HG02623 (cell line): ENCODE results near the gene ACBD6.

Experiments
- ATAC-seq: cut with Tn5 transposase; IDR thresholded peaks from one replicate; pipeline ENCODE4 v1.9.1; 2021; ENCODE audit warnings: moderate library complexity; ENCODE audit not compliant: unreplicated experiment

ACBD6 gene

GRCh38 chr1:180272395-180272794 is 230.0 kb downstream of the ACBD6 start:
- no peak for ATAC-seq

DNA sequence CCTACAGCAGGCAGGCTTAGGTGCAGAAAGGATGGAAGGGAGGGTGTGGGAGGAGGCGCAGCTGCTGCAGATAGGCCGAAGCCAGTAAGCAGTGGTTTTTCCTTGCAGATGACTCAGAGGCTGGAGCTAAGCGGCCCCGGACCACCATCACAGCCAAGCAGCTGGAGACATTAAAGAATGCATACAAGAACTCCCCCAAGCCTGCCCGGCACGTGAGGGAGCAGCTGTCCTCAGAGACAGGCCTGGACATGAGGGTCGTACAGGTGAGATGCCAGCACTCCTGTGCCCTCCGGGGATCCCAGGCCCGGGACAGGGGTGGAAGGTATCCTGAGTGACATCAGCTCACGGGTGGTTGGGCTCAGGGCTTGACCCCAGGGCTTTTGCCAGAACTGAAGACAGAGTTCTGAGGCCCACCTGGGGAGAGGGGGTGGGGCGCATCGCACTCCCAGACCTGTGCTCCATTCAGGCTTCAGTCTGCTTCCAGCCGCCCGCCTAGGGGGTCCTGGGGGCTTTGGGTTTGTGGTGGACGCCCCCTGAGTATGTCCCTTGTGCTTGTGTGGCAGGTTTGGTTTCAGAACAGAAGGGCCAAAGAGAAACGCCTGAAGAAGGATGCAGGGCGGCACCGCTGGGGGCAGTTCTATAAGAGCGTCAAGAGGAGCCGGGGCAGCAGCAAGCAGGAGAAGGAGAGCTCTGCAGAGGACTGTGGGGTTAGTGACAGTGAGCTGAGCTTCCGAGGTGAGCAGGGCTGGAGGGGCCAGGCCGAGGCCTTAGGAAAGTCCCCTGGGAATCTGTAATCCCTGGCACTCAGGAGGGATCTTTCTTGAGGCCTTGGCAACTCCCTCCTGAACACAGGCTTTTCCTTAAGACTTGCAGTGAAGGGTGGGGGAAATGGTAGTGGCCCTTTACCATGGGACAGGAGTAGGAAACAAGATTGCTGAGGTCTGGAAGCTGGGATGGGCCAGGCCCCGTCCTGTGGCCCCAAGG is 230.8 kb downstream of the ACBD6 start:
- no peak for ATAC-seq

DNA sequence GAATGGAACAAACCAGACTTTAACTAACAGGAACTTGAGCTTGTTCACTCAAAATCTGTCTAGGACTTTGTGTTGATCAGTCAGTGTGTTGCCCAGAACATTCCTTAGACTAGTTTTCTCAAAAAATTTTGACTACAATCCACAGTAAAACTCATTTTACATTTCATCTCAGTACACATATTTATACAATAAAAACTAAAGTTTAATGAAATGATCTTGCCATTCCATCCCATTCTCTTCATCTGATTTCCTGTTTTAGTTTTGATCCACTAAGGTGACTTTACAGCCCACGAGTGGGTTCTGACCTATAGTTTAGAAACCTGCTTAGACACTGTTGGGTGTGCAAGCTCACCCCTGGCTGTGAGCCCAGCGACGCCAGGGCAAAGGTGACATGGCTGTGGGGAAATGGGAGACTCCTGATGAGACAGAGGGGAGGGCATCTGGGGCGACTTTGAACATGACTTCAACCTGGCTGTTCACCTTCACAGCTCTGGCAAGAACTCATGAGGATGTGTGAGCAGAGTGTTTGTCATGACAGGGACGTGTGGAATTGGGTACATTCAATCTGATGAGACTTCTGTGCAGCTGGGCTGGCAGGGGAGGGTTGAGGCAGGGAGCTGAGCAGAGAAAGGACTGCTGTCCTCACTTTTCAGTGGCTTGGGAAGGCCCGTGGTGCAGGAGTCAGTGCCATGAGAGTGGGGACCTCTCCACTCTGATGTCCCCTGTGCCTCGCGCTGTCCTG is 231.7 kb downstream of the ACBD6 start:
- no peak for ATAC-seq

DNA sequence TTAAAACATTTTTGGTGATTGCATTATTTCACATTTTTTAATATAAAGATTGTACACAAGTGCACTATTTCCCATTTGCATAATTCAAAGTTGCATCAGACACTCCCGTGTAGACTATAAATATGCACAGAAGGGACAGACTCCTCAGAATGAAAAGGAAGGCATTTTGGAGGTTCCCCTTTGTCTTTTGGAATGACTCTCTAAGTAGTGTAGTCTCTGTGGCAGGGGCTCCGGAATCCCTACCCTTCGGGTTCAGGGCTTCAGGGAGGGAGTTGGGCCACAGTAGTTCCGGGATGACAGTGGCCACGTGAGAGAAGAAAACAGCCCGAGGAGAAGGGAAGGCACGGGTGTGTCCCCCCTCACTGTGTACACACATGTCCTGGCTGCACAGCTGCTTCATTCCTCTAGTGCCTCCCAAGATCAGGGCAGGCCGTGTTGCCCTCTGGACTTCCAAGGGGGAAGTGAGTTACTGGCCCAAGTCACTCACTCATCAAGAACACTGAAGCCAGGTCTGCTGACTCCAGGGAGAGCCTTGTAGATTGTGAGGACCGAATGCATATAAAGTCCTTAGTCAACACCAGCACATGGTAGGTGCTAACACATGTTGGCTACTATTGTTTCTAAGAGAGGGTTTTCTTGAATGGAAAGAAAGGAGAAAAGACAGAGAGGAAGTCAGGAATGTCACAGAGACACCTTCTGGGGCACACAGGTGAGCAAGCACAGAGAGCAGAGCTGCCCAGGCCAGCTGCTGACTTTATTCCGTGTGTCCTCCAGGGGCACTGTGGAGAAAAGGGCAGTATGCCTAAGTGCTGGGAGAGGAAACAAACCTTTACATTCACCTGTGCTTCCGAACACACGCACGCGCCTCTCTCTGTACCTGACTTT is 232.5 kb downstream of the ACBD6 start:
- ATAC-seq: no peak

- ATAC-seq: no peak
Measured at GRCh38 chr1:180268556-180269075, 233.8 kb downstream of the ACBD6 start.

DNA sequence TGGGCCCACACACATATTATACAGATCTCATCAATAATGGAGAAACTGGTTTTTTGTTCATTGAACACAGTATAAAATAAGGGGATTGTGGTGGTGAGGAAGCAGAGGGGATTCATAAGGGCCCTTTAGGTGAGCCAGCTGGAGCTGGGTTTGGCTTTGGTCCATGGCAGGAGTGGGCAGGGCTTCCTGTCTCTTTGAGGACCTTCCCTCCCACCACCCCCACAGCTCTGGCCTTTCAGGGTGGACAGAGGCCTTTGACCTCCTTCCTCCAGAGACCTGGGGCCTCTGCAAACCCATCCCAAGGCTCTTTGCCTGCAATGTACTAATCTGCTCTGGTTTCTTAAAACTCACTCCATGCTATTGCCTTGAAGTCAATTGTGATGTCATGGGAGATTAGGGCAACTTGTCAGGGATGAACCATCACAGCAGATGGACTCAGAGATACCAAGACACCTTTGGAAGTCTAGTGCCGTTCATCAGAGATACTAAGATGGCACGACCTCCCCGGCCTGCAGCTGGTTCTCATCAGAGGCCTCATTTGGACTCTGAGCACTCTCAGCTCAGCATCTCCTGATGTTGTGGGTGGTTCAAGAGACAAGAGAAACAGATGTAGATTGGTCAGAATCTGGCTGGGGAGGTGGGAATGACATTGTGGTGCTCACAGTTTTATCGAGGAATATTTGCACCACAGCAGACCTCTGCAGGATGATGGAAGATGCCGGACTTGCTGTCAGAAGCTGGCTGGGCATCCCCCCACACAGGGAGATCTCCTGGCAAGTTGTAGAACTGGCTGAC is 234.4 kb downstream of the ACBD6 start:
- ATAC-seq: no peak

- ATAC-seq: no peak
Measured at GRCh38 chr1:180267211-180267561, 235.2 kb downstream of the ACBD6 start.

- ATAC-seq: no peak
Measured at GRCh38 chr1:180266275-180267210, 235.8 kb downstream of the ACBD6 start.

DNA sequence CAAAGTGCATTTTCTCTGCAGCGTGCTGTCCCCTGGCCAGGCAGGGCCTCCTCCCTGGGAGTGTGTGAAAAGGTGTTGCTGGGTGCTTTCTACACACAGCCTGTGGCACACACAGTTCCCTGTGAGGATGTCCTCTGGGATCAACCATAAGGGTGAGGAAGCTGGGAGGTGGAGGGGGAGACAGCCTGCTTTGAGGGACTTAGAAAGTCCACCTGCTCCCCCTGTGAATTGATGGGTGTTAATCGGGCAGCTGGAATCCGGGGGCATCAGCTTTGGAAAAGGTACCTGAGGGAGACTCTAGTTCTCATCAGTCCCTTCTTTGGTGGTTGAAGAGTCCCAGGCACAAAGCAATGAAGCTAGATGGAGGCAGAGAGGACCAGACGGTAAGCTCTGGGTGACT is 236.5 kb downstream of the ACBD6 start:
- ATAC-seq: no peak

DNA sequence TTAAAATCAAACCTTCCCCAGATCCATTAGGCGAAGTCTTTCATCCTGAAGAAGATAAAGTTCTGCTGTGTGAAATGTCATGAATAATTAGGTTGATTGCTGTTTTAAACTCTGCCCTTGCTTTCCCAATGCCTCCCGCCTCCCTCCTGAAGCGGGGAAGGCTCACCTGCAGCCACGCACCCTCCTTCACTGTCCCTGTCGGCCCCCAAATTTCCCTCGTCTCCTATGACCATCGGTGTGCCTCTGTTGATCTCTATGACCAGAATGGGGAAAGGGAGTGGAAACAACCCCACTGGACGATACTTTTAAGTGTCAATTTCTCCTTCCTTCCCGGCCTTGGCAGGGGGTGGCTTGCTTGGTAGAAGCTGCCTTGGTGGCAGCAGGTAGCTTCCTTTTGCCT is 237.2 kb downstream of the ACBD6 start:
- ATAC-seq: no peak

DNA sequence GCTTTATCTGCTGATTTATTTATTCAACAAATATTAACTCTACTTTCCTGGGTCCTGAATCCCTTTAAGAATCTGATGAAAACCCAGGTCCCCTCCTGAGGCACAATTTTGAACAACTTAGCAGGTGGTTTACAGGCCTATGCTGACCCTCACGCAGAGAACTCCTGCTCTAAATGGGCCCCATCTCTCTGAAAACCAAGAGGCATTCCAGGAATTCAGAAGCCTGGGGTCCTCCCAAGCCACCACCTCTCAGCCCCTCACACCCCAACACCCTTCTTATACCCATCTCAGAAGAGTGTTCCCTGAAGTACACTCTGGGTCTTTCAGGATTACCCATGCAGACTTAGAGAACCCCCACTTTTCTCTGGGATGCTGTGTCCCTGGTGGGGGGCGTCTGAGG is 237.8 kb downstream of the ACBD6 start:
- ATAC-seq: no peak

GRCh38 chr1:180262628-180263488 is 239.5 kb downstream of the ACBD6 start:
- no peak for ATAC-seq

GRCh38 chr1:180261524-180262155 is 240.7 kb downstream of the ACBD6 start:
- ATAC-seq: no peak

DNA sequence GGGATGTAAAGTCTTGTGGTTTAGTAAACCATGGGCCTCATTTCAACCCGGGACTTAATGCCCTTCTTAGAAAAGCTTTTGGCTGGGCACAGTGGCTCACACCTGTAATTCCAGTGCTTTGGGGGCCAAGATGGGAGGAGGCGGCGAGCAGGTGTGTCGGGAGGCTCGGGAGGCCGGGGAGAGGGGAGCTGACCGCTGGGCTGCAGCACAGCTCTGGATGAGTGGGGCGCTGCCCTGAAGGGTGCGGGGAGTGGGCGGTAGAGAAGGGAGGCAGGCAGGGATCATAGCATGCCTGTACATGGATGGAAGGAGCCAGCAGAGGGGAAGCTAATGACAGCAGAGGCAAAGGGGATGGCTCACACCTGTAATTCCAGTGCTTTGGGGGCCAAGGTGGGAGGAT is 241.3 kb downstream of the ACBD6 start:
- no peak for ATAC-seq

DNA sequence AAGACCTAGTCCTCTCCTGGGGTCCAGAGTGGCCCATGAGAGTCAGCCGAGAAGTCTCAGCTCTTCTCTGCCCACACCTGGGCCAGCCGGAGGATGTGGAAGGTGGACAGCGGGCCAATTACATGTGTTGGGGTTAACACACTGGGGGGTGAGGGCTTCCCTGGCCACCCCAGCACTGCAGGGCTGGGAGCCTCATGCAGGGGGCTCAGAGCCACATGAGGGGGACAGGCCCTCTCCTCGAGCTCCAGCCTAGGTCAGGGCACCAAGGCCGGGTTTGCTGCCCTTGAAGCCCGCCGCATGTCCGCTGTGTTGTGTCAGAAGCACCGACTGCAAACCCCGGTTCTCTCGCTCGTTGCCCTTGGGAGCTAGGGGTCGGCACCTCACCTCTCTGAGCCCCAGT is 241.8 kb downstream of the ACBD6 start:
- no peak for ATAC-seq

DNA sequence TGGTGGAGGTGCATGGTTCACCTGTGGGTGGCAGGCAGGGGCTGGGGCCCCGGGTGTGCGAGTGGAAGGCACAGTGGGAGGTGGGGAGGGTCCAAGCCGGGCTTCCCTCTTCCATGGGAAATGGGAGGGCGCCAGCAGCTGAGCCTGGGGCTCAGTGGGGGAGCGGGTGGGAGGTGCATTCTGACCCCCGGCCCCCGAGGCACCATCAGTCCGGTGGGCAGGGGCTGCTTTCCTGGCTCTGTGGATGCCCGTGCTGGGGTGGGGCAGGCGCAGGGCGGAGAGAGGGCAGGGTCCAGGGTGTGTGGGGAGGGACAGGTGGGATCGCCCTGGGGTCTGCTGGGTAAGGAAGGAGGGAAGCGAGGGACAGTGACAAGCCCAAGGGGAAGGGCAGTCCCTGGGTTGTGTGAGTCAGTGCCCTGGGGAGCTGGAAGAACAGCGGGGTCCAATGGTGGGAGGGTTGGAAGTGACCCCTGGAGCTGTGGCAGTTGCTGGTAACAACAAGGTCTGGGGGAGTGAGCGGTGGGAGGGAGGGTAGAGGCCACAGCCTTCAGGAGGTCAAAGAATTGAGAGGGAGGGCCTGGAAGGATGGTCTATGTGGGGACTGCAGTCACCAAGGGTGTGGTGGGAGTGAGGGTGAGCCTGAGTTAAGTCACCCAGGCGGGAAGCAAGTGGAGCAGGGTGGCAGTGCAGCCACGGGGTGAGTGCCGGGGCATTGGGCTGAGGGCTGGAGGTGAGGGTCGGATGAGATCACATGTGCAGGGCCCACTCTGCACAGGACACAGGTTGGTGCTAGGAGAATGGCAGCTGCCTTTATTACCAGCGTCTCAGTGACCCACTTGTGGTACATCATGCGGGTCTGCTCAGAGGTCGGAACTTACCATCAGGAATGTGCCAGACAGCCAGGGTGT is 242.7 kb downstream of the ACBD6 start:
- no peak for ATAC-seq

DNA sequence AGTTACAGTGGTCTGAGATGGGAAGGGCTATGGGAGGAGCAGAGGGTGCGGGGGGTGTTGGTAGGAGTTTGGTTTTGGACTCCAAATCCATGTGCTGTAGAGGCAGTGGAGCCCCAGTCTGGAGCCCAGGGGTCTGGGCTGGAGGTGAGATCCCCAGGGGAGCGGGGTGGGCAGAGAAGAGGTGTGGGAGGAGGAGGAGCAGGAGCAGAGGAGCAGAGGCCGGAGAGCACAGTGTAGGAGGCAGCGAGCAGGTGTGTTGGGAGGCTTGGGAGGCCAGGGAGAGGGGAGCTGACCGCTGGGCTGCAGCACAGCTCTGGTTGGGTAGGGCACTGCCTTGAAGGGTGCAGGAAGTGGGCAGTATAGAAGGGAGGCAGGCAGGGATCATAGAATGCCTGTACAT is 243.4 kb downstream of the ACBD6 start:
- ATAC-seq: no peak
